Measurements from ENCODE around the gene PDZD7.

Gene PDZD7

GRCh38 chr10:101030496-101031127 is 317 bp downstream of the PDZD7 start:
- H3K4me1 ChIP-seq (ENCODE audit: control insufficient read depth, low read length), result peaks cover 33% of the 10 kb centered on the region
- TF ChIP-seq CTCF (IDR thresholded peaks at IDR 0.05; ENCODE audit: low read depth, low read length, poor library complexity, severe bottlenecking) (no peak), EZH2phosphoT487 (IDR thresholded peaks at IDR 0.05; ENCODE audit: borderline replicate concordance, low read length) (no peak)
- H3K27me3 ChIP-seq (ENCODE audit: control insufficient read depth, low read length), result peaks cover 63% of the 10 kb centered on the region
- no peaks in the 10 kb centered on the region for H3K9me3 ChIP-seq (ENCODE audit: control insufficient read depth, insufficient read depth, low read length)
- peak overlapping the region; percentile 73 for H3K4me3 ChIP-seq (ENCODE audit: low read length)
- H3K9me2 ChIP-seq (replicated peaks; ENCODE audit: control insufficient read depth, low read length), result no peaks in the 10 kb centered on the region
- H4K20me1 ChIP-seq (ENCODE audit: control insufficient read depth, insufficient read depth, low read depth, low read length), result no peaks in the 10 kb centered on the region
- peak overlapping the region; percentile 95 for H3K4me2 ChIP-seq (ENCODE audit: low read length)
- H3K36me3 ChIP-seq (ENCODE audit: control insufficient read depth, low read length), result no peaks in the 10 kb centered on the region
- H3F3A ChIP-seq (ENCODE audit: control insufficient read depth, insufficient read depth), result no peaks in the 10 kb centered on the region
- no peak overlapping the region for H3K27ac ChIP-seq (ENCODE audit: low read depth, low read length)
- no peaks in the 10 kb centered on the region for H3K79me2 ChIP-seq (ENCODE audit: control insufficient read depth, low read length)

GRCh38 chr10:101029520-101030295 is 1.2 kb downstream of the PDZD7 start:
- Histone ChIP-seq H3K27me3 (ENCODE audit: control insufficient read depth, low read length) (peaks cover 57% of the 10 kb centered on the region), H3K9me2 (replicated peaks; ENCODE audit: control insufficient read depth, low read length) (no peaks in the 10 kb centered on the region), H3K4me1 (ENCODE audit: control insufficient read depth, low read length) (peaks cover 33% of the 10 kb centered on the region), H3K4me3 (ENCODE audit: low read length) (no peak overlapping the region), H4K20me1 (ENCODE audit: control insufficient read depth, insufficient read depth, low read depth, low read length) (no peaks in the 10 kb centered on the region), H3K9me3 (ENCODE audit: control insufficient read depth, insufficient read depth, low read length) (no peaks in the 10 kb centered on the region), H3F3A (ENCODE audit: control insufficient read depth, insufficient read depth) (no peaks in the 10 kb centered on the region), H3K79me2 (ENCODE audit: control insufficient read depth, low read length) (no peaks in the 10 kb centered on the region), H3K36me3 (ENCODE audit: control insufficient read depth, low read length) (no peaks in the 10 kb centered on the region), H3K4me2 (ENCODE audit: low read length) (no peak overlapping the region), H3K27ac (ENCODE audit: low read depth, low read length) (no peak overlapping the region)
- no peak for TF ChIP-seq EZH2phosphoT487 (IDR thresholded peaks at IDR 0.05; ENCODE audit: borderline replicate concordance, low read length)
- TF ChIP-seq CTCF (IDR thresholded peaks at IDR 0.05; ENCODE audit: low read depth, low read length, poor library complexity, severe bottlenecking), result no peak

GRCh38 chr10:101028446-101029337 is 2.2 kb downstream of the PDZD7 start:
- no peaks in the 10 kb centered on the region for H3K9me3 ChIP-seq (ENCODE audit: control insufficient read depth, insufficient read depth, low read length)
- H3K27ac ChIP-seq (ENCODE audit: low read depth, low read length), result no peak overlapping the region
- H3K79me2 ChIP-seq (ENCODE audit: control insufficient read depth, low read length), result no peaks in the 10 kb centered on the region
- no peaks in the 10 kb centered on the region for H3F3A ChIP-seq (ENCODE audit: control insufficient read depth, insufficient read depth)
- no peaks in the 10 kb centered on the region for H3K9me2 ChIP-seq (replicated peaks; ENCODE audit: control insufficient read depth, low read length)
- H3K4me2 ChIP-seq (ENCODE audit: low read length), result no peak overlapping the region
- H3K36me3 ChIP-seq (ENCODE audit: control insufficient read depth, low read length), result no peaks in the 10 kb centered on the region
- H3K4me1 ChIP-seq (ENCODE audit: control insufficient read depth, low read length), result peaks cover 33% of the 10 kb centered on the region
- peaks cover 54% of the 10 kb centered on the region for H3K27me3 ChIP-seq (ENCODE audit: control insufficient read depth, low read length)
- no peak for TF ChIP-seq CTCF (IDR thresholded peaks at IDR 0.05; ENCODE audit: low read depth, low read length, poor library complexity, severe bottlenecking)
- no peak for TF ChIP-seq EZH2phosphoT487 (IDR thresholded peaks at IDR 0.05; ENCODE audit: borderline replicate concordance, low read length)
- H4K20me1 ChIP-seq (ENCODE audit: control insufficient read depth, insufficient read depth, low read depth, low read length), result no peaks in the 10 kb centered on the region
- no peak overlapping the region for H3K4me3 ChIP-seq (ENCODE audit: low read length)
